PC-9 (cell line): ENCODE results near the gene HSPA9. TPM values are rescaled to one million over a fixed set of nuclear protein-coding genes. Genes with fewer than 3 reads are reported as not detected.

Experiments
- BruUV-seq: library from RNA; stranded (reverse); fragments of 400-500 nt; replicated peaks from 2 replicates; lab custom pipeline; 2021; lab: Mats Ljungman, UMichigan
- CTCF ChIA-PET: fragments of 300-600 bp; sonication (Branson Sonifier 250); formaldehyde crosslinking; loops from one replicate; lab custom pipeline; 2022; ENCODE audit warnings: antibody characterized with exemption; lab: Charles Lee
- POLR2A ChIA-PET: fragments of 300-600 bp; sonication (Branson Sonifier 250); formaldehyde crosslinking; loops from one replicate; lab custom pipeline; 2022; ENCODE audit warnings: antibody characterized with exemption; ENCODE audit not compliant: unreplicated experiment; lab: Charles Lee
- DNase-seq, 2 experiments: peaks; one replicate each; pipeline versions ENCODE4 v3.0.0 to v3.0.0-alpha.2; 2015 to 2022; ENCODE audit warnings: mixed read lengths in 1 of 2
- H2AFZ ChIP-seq: fragments of 200-600 bp; sonication (generic); 2 replicates; pipeline ENCODE4 v1.8.1; 2017; ENCODE audit warnings: antibody characterized with exemption
- H3F3A ChIP-seq: fragments of 200-600 bp; sonication (generic); 2 replicates; pipeline ENCODE4 v1.8.1; 2017; ENCODE audit warnings: antibody characterized with exemption, mild to moderate bottlenecking, low read depth; ENCODE audit not compliant: insufficient read depth
- H3K27ac ChIP-seq: fragments of 200-600 bp; sonication (generic); 2 replicates; pipeline ENCODE4 v1.6.1; 2016; ENCODE audit warnings: mixed run types
- H3K27me3 ChIP-seq: fragments of 200-600 bp; sonication (generic); 2 replicates; pipeline ENCODE4 v1.6.1; 2016; ENCODE audit warnings: low read depth, mixed run types; ENCODE audit not compliant: insufficient read depth
- H3K36me3 ChIP-seq: fragments of 200-600 bp; sonication (generic); 2 replicates; pipeline ENCODE4 v1.6.1; 2016; ENCODE audit warnings: low read depth, mixed run types
- H3K4me1 ChIP-seq: fragments of 200-600 bp; sonication (generic); replicated peaks from 2 replicates; pipeline ENCODE4 v1.6.1; 2016; ENCODE audit warnings: mixed run types; ENCODE audit not compliant: insufficient read depth
- H3K4me2 ChIP-seq: fragments of 200-600 bp; sonication (generic); 2 replicates; pipeline ENCODE4 v1.6.1; 2017; ENCODE audit warnings: mixed run types
- H3K4me3 ChIP-seq: fragments of 200-600 bp; sonication (generic); 2 replicates; pipeline ENCODE4 v1.6.1; 2016; ENCODE audit warnings: mixed run types
- H3K79me2 ChIP-seq: fragments of 200-600 bp; sonication (generic); 2 replicates; pipeline ENCODE4 v1.6.1; 2017; ENCODE audit warnings: low read depth, mixed run types
- H3K9me2 ChIP-seq: fragments of 200-600 bp; sonication (generic); 2 replicates; pipeline ENCODE4 v1.8.1; 2017; ENCODE audit warnings: mild to moderate bottlenecking; ENCODE audit not compliant: insufficient read depth
- H3K9me3 ChIP-seq: fragments of 200-600 bp; sonication (generic); 2 replicates; pipeline ENCODE4 v1.8.1; 2016; ENCODE audit warnings: low read depth; ENCODE audit not compliant: insufficient read depth
- H4K20me1 ChIP-seq: fragments of 200-600 bp; sonication (generic); 2 replicates; pipeline ENCODE4 v1.8.1; 2017; ENCODE audit not compliant: insufficient read depth
- CTCF ChIP-seq: fragments of 200-600 bp; sonication (generic); conservative IDR thresholded peaks from 2 replicates; pipeline ENCODE4 v1.6.1; 2017; ENCODE audit warnings: mixed run types, antibody characterized with exemption, mild to moderate bottlenecking, moderate library complexity
- EZH2 ChIP-seq: fragments of 200-600 bp; sonication (generic); IDR thresholded peaks from 2 replicates; pipeline ENCODE4 v1.8.0; 2017; ENCODE audit warnings: antibody characterized with exemption, low read depth
- intact Hi-C: fragments of 100-400 bp; cut with micrococcal nuclease; formaldehyde crosslinking; loops from one replicate; pipeline ENCODE4 v1.10.0; 2022; ENCODE audit not compliant: unreplicated experiment
- total RNA-seq: library from RNA; stranded (reverse); gene quantifications from 2 replicates; pipeline ENCODE4 v1.2.3, GENCODE V29; 2021

The HSPA9 gene
- total RNA-seq, 1 experiment from 2014 or later, result 256 TPM

GRCh38 chr5:138603249-138603920, 28.2 kb upstream of the HSPA9 start:
- no TSS peak for BruUV-seq
- H2AFZ ChIP-seq, result no peak overlapping the region
- no peaks in the 10 kb centered on the region for H3K9me2 ChIP-seq
- H3K27ac ChIP-seq, result no peak overlapping the region
- TF ChIP-seq CTCF (no peak), EZH2 (no peak)
- intact Hi-C loops, result no loop called here
- no peaks in the 10 kb centered on the region; the same call in 1 of the 2 replicates for H3F3A ChIP-seq
- H3K79me2 ChIP-seq, result no peaks in the 10 kb centered on the region
- DNase-seq, result no peak
- ChIA-PET CTCF (no interaction called here), POLR2A (no interaction called here)
- no peaks in the 10 kb centered on the region for H3K36me3 ChIP-seq
- H3K9me3 ChIP-seq, result no peaks in the 10 kb centered on the region
- peaks cover 11% of the 10 kb centered on the region; the same call in 1 of the 2 replicates for H3K4me1 ChIP-seq
- H3K4me3 ChIP-seq, result no peak overlapping the region
- no peak overlapping the region for H3K4me2 ChIP-seq
- H3K27me3 ChIP-seq, result no peaks in the 10 kb centered on the region
- no peaks in the 10 kb centered on the region for H4K20me1 ChIP-seq

GRCh38 chr5:138602371-138603000, 27.3 kb upstream of the HSPA9 start:
- POLR2A ChIA-PET, result interaction anchor here (0.6 kb wide), 1 partner anchor 12 kb away, joined by 3 read pairs; no protein-coding TSS in a partner anchor
- H3K4me1 ChIP-seq, result peaks cover 9% of the 10 kb centered on the region; the same call in 1 of the 2 replicates
- H3K27me3 ChIP-seq, result no peaks in the 10 kb centered on the region
- DNase-seq, result no peak
- H4K20me1 ChIP-seq, result no peaks in the 10 kb centered on the region
- CTCF ChIA-PET, result no interaction called here
- no peaks in the 10 kb centered on the region for H3K79me2 ChIP-seq
- H3K4me2 ChIP-seq, result no peak overlapping the region
- H3K4me3 ChIP-seq, result no peak overlapping the region
- H3K36me3 ChIP-seq, result no peaks in the 10 kb centered on the region
- H3K9me3 ChIP-seq, result no peaks in the 10 kb centered on the region
- no peak for TF ChIP-seq EZH2
- no peak for TF ChIP-seq CTCF
- intact Hi-C loops, result no loop called here
- H2AFZ ChIP-seq, result no peak overlapping the region
- BruUV-seq, result no TSS peak
- no peaks in the 10 kb centered on the region for H3F3A ChIP-seq
- no peaks in the 10 kb centered on the region for H3K9me2 ChIP-seq
- H3K27ac ChIP-seq, result no peak overlapping the region

GRCh38 chr5:138601444-138601843, 26.2 kb upstream of the HSPA9 start:
- ChIA-PET POLR2A (no interaction called here), CTCF (no interaction called here)
- no peak for TF ChIP-seq EZH2
- TF ChIP-seq CTCF, result no peak

More at GRCh38 chr5:138601444-138601843, 26.2 kb upstream of the HSPA9 start:
- Histone ChIP-seq H3K4me2 (peak overlapping the region; percentile 39), H3K27me3 (no peaks in the 10 kb centered on the region), H3K4me1 (peaks cover 9% of the 10 kb centered on the region; the same call in 1 of the 2 replicates), H3K36me3 (no peaks in the 10 kb centered on the region), H4K20me1 (no peaks in the 10 kb centered on the region), H3K9me3 (no peaks in the 10 kb centered on the region), H3K9me2 (no peaks in the 10 kb centered on the region), H3F3A (no peaks in the 10 kb centered on the region), H3K79me2 (no peaks in the 10 kb centered on the region), H3K27ac (peak overlapping the region; percentile 53), H2AFZ (no peak overlapping the region), H3K4me3 (no peak overlapping the region)
- no TSS peak for BruUV-seq
- intact Hi-C loops, result no loop called here
- peak; percentile 37 to 82 for DNase-seq
